Smooth muscle cell (in vitro differentiated cells): ENCODE measurements around the gene PFKFB3. TPM values are rescaled to one million over a fixed set of nuclear protein-coding genes. Genes with fewer than 3 reads are reported as not detected.
"Not testable (repeated sequence)": the region's sequence is repeated elsewhere in the genome, so short reads cannot be mapped to it uniquely, and the experiment has no call there.

Source experiments
- DNase-seq: peaks from one replicate; lab custom pipeline; 2025; ENCODE audit not compliant: unreplicated experiment; lab: John Stamatoyannopoulos, UW
- H2AFZ ChIP-seq: fragments of 200-600 bp; sonication (generic); 2 replicates; pipeline ENCODE4 v1.6.0; 2016; ENCODE audit warnings: antibody characterized with exemption, low read depth, mild to moderate bottlenecking
- H3F3A ChIP-seq: fragments of 200-600 bp; sonication (generic); 2 replicates; pipeline ENCODE4 v1.6.0; 2017; ENCODE audit warnings: antibody characterized with exemption, low read depth
- H3K27ac ChIP-seq: fragments of 200-600 bp; sonication (generic); 2 replicates; pipeline ENCODE4 v1.5.1; 2016; ENCODE audit warnings: low read depth, mild to moderate bottlenecking
- H3K27me3 ChIP-seq: fragments of 200-600 bp; sonication (generic); 2 replicates; pipeline ENCODE4 v1.6.1; 2016; ENCODE audit warnings: low read depth, mild to moderate bottlenecking
- H3K36me3 ChIP-seq: fragments of 200-600 bp; sonication (generic); 2 replicates; pipeline ENCODE4 v1.5.1; 2016; ENCODE audit warnings: low read depth
- H3K4me1 ChIP-seq: fragments of 200-600 bp; sonication (generic); 2 replicates; pipeline ENCODE4 v1.5.1; 2016; ENCODE audit warnings: low read depth
- H3K4me2 ChIP-seq: fragments of 200-600 bp; sonication (generic); 2 replicates; pipeline ENCODE4 v1.6.0; 2016; ENCODE audit warnings: mild to moderate bottlenecking
- H3K4me3 ChIP-seq: fragments of 200-600 bp; sonication (generic); 2 replicates; pipeline ENCODE4 v1.5.1; 2016; ENCODE audit warnings: mild to moderate bottlenecking
- H3K79me2 ChIP-seq: fragments of 200-600 bp; sonication (generic); 2 replicates; pipeline ENCODE4 v1.6.0; 2016; ENCODE audit warnings: low read depth, mild to moderate bottlenecking
- H3K9ac ChIP-seq: fragments of 200-600 bp; sonication (generic); 2 replicates; pipeline ENCODE4 v1.6.0; 2016; ENCODE audit warnings: low read depth
- H3K9me3 ChIP-seq: fragments of 200-600 bp; sonication (generic); replicated peaks from 2 replicates; pipeline ENCODE4 v1.5.1; 2016; ENCODE audit warnings: low read depth
- H4K20me1 ChIP-seq: fragments of 200-600 bp; sonication (generic); 2 replicates; pipeline ENCODE4 v1.6.0; 2016; ENCODE audit warnings: low read depth
- WGBS: methylation state at CpG from one replicate; pipeline ENCODE4 v1.1.7; 2016; ENCODE audit warnings: low lambda C conversion rate; 5-methylcytosine and 5-hydroxymethylcytosine counted together
- polyA plus RNA-seq: library from polyadenylated mRNA; unstranded; fragments of >200 nt; fragmentation: Nextera tagmentation; extraction: Ambion mirVana; gene quantifications from 2 replicates; pipeline ENCODE4 v1.2.1, GENCODE V29; 2016
- total RNA-seq: library from RNA; depleted of rRNA; stranded (reverse); fragments of >200 nt; gene quantifications from 2 replicates; pipeline ENCODE4 v1.2.3, GENCODE V29; 2014
- TF ChIP-seq, protein P1 (sequence below): fragments of 200-600 bp; sonication (generic); IDR thresholded peaks from 2 replicates; pipeline ENCODE4 v1.5.1; 2017; ENCODE audit warnings: borderline replicate concordance, mild to moderate bottlenecking, antibody characterized with exemption; ENCODE audit not compliant: insufficient read depth, poor library complexity, severe bottlenecking

The PFKFB3 gene
- total and polyA plus RNA-seq, 2 experiments from 2014 or later, result 61.3 to 68.3 TPM

DNA sequence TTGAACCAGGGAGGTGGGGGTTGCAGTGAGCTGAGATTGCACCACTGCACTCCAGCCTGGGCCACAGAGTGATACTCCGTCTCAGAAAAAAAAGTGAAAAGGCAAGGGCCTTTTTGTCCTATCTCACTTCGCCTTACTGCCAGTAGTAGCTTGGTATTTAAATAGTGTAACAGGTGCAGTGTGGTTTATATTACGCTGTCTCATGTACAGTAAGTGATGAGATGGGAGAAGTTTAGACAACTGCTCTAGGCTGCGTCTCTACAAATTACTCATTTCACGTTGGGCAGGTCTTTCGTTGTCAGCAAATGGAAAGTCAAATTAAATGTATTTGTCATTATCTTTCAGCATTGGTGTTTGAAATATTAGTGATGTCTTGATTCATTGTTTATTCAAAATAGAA, 15.5 kb upstream of the PFKFB3 start:
- H4K20me1 ChIP-seq, result peaks cover 6% of the 10 kb centered on the region
- no peak overlapping the region for H2AFZ ChIP-seq
- DNase-seq, result no peak
- H3K79me2 ChIP-seq, result peaks cover 57% of the 10 kb centered on the region
- TF ChIP-seq, protein P1, sequence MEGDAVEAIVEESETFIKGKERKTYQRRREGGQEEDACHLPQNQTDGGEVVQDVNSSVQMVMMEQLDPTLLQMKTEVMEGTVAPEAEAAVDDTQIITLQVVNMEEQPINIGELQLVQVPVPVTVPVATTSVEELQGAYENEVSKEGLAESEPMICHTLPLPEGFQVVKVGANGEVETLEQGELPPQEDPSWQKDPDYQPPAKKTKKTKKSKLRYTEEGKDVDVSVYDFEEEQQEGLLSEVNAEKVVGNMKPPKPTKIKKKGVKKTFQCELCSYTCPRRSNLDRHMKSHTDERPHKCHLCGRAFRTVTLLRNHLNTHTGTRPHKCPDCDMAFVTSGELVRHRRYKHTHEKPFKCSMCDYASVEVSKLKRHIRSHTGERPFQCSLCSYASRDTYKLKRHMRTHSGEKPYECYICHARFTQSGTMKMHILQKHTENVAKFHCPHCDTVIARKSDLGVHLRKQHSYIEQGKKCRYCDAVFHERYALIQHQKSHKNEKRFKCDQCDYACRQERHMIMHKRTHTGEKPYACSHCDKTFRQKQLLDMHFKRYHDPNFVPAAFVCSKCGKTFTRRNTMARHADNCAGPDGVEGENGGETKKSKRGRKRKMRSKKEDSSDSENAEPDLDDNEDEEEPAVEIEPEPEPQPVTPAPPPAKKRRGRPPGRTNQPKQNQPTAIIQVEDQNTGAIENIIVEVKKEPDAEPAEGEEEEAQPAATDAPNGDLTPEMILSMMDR, result no peak
- no peaks in the 10 kb centered on the region for H3K27me3 ChIP-seq
- H3K9me3 ChIP-seq, result no peaks in the 10 kb centered on the region
- H3K9ac ChIP-seq, result no peak overlapping the region
- no peak overlapping the region for H3K27ac ChIP-seq
- H3K4me3 ChIP-seq, result no peak overlapping the region
- no peak overlapping the region for H3K4me2 ChIP-seq
- peaks cover 3% of the 10 kb centered on the region for H3F3A ChIP-seq
- no peaks in the 10 kb centered on the region for H3K4me1 ChIP-seq
- no peaks in the 10 kb centered on the region for H3K36me3 ChIP-seq
- 91% methylated on average over 6 of the region's 6 CpGs for WGBS

DNA sequence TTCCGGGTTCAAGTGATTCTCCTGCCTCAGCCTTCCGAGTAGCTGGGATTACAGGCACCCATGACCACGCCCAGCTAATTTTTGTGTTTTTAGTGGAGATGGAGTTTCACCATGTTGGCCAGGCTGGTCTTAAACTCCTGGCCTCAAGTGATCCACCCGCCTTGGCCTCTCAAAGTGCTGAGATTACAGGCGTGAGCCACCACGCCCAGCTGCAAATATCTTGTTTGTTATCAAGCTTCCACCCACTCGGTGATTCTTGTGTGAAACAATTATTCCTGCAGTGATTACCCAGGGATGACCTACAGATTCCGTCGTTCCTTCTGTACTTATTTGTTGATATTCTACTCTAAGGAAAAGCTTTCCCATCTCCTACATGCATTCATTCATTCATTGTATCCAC, 12.7 kb upstream of the PFKFB3 start:
- not testable (repeated sequence) for H3K36me3 ChIP-seq, H3K4me3 ChIP-seq, H4K20me1 ChIP-seq, H3K27me3 ChIP-seq, H3F3A ChIP-seq, H3K9me3 ChIP-seq, DNase-seq, H3K27ac ChIP-seq, H3K4me1 ChIP-seq, H3K9ac ChIP-seq, H3K4me2 ChIP-seq, H2AFZ ChIP-seq
- H3K79me2 ChIP-seq, result peaks cover 71% of the 10 kb centered on the region
- WGBS, result 87% methylated on average over 9 of the region's 9 CpGs

DNA sequence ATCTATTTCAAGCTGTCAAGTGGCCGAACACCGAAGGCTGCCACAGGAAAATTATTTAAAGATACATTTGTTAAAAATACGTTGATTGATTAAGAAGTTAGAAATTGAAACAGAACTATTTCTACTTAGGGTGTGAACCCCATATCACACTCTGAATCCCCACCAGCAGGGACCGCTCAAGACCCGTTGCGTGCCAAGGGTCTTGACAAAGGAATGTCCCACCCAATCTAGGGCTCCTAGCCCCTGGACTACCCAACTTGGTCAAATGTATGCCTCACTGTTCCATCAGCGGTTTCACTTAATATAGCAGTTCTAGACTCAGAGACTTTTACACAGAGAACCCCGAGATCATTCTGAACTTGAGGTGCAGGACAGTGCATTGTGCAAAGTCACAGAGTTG, 11.6 kb upstream of the PFKFB3 start:
- WGBS, result 92% methylated on average over 8 of the region's 8 CpGs
- Histone ChIP-seq H3F3A (peaks cover 3% of the 10 kb centered on the region), H4K20me1 (peaks cover 9% of the 10 kb centered on the region), H3K27ac (no peak overlapping the region), H3K9ac (no peak overlapping the region), H3K4me2 (no peak overlapping the region), H3K4me3 (no peak overlapping the region), H3K9me3 (no peaks in the 10 kb centered on the region), H3K27me3 (no peaks in the 10 kb centered on the region), H3K36me3 (no peaks in the 10 kb centered on the region), H3K4me1 (no peaks in the 10 kb centered on the region), H2AFZ (no peak overlapping the region), H3K79me2 (peaks cover 75% of the 10 kb centered on the region)
- no peak for DNase-seq
- TF ChIP-seq, protein P1, result no peak

DNA sequence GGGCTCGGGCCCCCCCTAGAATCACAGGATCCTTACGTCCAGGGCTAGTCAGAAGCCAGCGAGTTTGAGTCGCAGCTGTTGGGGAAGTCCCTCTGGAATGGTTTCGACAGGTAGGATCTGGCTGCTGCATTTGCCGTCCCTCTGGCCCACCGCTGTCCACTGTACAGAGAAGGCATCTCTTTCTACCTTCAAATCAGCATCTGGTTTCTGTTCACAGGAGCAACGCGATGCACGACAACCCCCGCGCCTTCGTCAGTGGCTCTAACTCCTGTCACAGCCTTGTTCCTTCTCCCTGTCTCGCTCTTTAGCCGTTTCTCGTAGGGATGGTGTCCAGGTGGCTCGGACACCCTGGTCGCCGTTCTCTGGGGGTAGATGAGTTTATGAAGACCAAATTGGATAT, 11.2 kb upstream of the PFKFB3 start:
- no peaks in the 10 kb centered on the region for H3K4me1 ChIP-seq
- no peak overlapping the region for H3K4me2 ChIP-seq
- H3K79me2 ChIP-seq, result peaks cover 75% of the 10 kb centered on the region
- H3K9ac ChIP-seq, result no peak overlapping the region
- H3K9me3 ChIP-seq, result no peaks in the 10 kb centered on the region
- H3K36me3 ChIP-seq, result no peaks in the 10 kb centered on the region
- WGBS, result 90% methylated on average over 19 of the region's 19 CpGs
- H3K27me3 ChIP-seq, result no peaks in the 10 kb centered on the region
- DNase-seq, result no peak
- no peak overlapping the region for H3K4me3 ChIP-seq
- TF ChIP-seq, protein P1, result no peak
- no peak overlapping the region for H2AFZ ChIP-seq
- no peak overlapping the region for H3K27ac ChIP-seq
- H4K20me1 ChIP-seq, result peaks cover 9% of the 10 kb centered on the region
- H3F3A ChIP-seq, result no peaks in the 10 kb centered on the region

DNA sequence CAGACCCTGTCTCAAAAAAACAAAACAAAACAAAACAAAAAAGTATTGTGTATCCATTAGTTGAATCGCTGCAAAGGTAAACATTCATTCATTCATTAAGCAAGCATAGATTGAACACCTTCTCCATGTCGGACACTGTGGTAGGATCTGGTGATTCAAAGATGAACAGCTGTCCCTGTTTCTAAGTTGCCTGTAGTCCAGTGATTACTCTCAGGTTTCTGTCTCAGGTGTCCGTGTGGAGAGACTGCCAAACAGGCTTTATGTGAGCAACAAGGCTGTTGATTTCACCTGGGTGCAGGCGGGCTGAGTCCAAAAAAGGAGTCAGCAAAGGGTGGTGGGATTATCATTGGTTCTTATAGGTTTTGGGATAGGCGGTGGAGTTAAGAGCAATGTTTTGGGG, 9.4 kb upstream of the PFKFB3 start:
- DNase-seq, H4K20me1 ChIP-seq, H3K4me2 ChIP-seq, H2AFZ ChIP-seq, H3K9ac ChIP-seq, H3K9me3 ChIP-seq, H3K4me3 ChIP-seq, H3K27ac ChIP-seq, H3F3A ChIP-seq, H3K27me3 ChIP-seq, H3K36me3 ChIP-seq, H3K4me1 ChIP-seq: not testable (repeated sequence)
- WGBS, result 98% methylated on average over 5 of the region's 5 CpGs
- peaks cover 72% of the 10 kb centered on the region for H3K79me2 ChIP-seq
